Activated T-cell treated with anti-CD3 and anti-CD28 coated beads for 4 hours (primary cell): ENCODE measurements around the gene SH3TC2.

Source experiments
- DNase-seq: peaks from one replicate; pipeline ENCODE4 v3.0.0-alpha.2; 2020

Gene SH3TC2

DNA sequence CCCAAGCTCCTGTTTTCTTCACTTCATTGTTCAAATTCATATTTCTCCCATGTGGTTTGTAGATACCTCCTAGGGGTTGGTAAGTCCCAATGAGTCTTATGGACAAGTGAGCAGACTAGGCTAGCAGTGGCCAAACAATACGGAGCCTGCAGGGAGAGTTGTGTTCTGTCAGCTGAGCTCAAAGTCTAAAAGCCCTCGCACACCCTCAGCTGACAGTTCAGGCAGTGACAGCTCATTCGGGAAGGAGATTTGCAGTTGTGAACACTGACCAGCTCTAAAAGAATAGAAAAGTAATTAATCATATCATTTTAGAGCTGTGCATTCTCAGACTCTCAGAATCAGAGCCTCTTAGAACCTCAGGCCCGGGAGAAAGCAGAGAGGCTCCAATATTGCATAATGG lies 95.1 kb downstream of the SH3TC2 start:
- no peak for DNase-seq

DNA sequence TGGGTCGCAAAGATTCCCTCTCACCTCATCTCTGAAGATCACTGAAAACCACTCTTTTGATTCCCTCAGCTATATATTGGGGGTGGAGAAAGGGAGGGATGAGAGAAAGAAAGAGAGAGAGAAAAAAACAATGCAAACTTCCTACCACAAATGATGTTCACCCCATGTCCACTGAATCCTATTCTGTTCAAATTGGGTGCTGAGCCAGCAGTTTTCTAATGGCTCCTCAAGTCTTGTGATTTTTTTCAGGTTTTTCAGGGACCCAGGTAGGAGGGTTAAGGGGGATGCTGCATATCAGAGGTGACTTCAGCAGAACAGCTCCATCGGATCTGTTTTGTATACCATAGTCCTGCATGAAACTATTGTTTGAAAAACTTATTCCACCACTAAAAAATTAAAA lies 95.9 kb downstream of the SH3TC2 start:
- DNase-seq: no peak

DNA sequence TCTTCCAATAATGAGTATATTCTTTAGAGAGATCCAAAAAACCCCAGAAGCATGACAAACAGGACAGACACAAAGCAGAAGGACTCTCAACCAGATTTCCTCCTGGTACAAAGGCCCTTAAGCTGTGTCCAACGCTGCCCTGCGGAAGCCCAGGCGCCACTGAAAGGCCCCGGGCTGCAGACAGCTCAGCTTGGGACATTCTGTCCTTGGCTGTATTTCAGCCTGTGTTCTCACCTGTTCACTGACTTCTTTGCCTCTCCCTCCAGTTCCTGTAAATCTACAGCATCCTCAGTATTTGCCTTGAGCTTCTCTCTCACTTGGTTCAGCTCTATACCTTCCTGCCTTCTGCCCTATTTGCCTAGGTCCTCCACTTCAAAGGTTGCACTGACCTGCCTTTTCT lies 96.5 kb downstream of the SH3TC2 start:
- no peak for DNase-seq

DNA sequence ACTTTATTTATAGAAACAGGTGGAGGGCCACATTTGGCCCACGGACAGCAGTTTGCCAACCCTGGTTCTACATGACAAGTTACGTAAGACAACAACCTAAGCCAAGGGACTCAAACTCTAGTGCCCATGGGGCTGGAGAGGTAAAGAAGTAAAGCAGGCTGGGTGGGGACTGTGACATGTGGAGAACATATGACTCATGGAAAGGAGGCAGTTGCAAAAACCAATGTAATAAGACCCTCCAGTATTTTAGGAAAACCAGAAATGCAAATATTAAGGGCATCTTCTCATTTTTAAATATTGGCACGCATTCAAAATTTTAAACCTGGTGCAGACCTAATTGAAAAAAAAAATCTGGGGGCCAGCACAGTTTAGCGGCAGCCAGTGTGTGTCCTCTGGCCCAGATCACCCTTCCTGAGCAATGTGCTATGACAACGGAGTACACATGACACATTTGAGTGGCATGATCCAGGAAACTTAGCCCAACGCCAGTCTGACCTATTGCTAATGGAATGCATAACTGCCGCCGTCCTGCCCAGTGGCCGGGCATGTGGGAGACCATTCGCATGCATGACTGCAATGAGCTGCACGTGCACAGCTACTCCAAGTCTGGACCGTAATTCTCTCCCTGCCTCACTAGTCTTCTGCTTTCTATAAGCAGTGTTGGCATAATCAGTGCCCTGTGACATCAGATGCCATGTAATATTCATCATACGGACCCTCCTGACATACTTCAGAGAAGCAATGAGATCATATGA lies 97.2 kb downstream of the SH3TC2 start:
- DNase-seq: no peak

DNA sequence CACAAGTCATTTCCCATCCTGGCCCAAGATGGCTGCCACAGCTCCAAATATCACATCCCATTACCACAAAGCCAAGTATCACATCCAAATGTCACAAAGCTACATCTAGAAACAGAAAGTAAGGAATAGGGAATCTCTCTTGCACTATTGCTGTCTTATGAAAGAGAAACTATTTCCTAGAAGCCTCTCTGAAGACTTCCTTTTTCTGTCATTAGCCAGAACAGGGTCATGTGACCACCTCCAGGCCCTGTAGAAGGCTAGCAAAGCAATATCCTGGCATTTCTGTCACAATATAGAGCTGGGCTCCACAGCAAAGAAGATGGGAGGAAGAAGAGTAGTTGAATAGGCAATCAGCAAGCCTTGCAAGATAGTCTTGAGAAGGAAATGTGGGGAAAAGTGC lies 99.2 kb downstream of the SH3TC2 start:
- no peak for DNase-seq

DNA sequence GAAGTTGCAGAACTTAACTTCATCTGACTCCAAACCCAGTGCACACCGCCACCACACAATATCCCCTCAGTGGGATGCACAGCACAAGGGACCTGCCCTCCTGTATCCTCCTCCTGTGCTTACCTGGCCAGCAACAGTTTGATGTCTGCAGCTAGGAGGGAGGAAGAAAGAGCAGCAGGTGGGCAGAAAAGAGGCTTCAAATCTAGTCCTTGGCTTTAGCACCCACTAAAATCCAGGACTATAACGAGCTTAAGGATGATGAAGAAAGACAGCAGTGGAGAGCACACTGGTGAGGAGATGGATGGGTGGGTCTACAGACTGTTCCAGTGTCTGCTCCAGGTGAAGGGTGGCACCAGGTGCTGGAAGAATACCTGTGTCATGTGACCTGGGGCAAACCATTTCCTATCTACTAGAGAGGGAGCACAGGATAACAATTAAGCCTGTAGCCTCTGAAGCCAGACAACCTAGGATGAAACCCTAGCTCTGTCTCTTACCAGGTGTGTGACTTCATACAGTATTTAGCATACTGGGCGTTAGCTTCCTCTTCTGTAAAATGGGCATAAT lies 100.0 kb downstream of the SH3TC2 start:
- DNase-seq: no peak

DNA sequence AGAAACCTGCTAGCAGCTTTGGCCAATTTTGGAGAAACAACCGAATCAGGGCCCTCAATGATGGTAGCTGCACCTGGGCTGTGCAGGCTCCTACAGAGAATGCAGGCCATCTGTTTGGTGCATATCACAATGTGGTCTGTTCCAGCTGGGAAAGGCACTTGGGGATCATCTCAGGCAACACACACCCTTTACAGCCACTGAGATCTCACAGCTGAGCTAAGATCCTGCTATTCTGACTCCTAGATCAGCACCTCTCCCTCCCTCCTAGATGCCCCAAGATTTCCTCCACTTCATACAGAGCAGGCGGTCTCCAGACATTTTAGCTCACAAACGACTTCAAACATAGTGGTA lies 100.7 kb downstream of the SH3TC2 start:
- DNase-seq: no peak

DNA sequence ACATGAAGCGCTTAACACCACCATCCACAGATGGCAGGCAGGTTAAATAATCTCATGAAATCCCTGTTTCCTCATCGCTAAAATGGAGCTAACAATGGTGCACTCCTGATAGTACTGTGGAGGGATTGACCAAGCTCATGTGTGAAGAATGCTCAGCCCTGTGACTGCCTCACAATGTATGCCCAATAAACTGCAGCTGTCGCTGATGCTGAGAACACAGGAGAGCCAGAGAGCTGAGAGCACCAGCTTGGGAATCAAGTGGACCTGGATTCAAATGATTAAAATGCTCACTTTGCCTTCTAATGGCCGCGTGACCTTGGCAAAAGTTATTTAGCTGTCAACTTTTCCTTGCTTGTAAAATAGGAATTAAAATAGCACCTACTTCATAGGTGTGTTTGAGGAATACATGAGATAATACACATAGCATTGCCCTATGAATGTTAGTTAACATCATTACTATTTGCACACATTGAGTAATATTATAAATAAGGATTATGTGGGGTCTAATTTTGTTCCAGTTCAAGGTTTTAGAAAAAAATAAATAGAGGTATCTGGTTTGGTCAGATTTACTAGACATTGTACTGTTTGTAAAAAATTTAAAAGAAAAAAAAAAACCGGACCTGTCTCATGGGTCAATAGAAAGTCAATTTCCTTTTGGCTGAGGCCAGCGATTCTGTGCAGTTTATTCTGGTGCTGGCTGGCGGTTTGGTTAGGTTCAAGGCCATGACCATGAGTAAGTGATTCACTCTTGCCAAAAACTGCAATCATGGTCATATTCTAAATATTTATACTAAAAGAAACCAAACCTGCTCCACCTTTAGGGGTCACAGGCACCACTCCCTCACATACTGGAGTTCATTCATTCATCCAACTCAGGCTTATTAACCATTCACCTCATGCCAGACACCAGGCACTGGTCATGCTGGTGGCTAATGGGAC lies 101.3 kb downstream of the SH3TC2 start:
- no peak for DNase-seq

DNA sequence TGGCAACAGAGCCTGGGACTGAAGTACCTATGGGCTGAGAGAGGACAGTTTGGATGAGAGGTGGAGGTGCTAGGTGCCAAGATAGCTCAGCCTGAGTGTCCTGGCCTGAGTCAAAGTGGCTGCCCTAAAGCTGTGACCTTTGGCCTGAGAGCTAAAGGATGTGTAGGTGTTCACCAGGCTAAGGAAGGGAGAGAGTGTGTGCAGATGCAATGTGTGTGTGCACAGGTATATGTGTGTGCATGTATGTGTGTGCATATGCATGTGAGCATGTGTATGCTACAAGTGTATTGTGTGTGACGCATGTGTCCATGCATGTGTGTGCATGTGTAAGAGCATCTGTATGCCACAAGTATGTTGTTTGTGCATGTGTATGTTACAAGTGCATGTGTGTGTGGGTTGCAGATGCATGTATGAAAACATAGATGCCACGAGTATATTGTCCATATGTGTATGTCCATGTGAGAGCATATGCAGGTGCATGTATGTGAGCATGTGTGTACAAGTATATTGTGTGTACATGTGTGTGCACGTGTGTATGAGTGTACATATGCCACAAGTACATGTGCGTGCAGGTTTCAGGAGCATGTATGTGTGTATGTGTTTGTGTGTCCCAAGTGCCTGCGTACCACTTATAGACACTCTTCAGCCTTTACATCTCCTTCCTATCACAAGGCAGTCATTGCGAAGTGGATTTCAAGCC lies 102.6 kb downstream of the SH3TC2 start:
- no peak for DNase-seq

DNA sequence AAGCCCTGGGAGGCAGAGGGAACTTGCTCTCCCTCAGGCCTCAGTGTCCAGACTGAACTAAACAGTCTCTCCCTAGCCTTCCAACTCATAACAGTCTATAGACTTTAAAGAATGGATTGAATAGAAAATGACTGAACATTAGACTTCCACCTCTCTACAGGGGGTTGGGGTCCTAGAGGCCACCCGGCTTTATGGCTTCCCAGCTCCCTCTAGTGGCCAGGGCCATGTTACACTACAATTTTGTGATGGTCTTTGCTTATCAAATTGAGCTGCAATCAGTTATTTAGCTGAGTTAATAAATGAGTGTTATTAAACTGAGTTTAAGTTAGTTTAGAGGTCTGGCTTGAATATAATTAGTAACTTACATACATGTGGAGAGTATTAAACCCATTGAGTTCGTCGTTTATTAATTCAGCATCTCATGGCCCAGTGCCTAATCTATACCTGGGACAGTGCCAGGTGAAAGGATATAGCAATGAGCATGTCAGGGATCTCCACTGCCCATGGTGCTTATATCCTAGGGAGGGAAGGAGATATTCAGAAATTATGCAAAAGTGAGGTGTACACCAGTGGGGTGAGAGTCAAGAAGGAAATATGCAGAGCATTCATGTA lies 105.2 kb downstream of the SH3TC2 start:
- no peak for DNase-seq

DNA sequence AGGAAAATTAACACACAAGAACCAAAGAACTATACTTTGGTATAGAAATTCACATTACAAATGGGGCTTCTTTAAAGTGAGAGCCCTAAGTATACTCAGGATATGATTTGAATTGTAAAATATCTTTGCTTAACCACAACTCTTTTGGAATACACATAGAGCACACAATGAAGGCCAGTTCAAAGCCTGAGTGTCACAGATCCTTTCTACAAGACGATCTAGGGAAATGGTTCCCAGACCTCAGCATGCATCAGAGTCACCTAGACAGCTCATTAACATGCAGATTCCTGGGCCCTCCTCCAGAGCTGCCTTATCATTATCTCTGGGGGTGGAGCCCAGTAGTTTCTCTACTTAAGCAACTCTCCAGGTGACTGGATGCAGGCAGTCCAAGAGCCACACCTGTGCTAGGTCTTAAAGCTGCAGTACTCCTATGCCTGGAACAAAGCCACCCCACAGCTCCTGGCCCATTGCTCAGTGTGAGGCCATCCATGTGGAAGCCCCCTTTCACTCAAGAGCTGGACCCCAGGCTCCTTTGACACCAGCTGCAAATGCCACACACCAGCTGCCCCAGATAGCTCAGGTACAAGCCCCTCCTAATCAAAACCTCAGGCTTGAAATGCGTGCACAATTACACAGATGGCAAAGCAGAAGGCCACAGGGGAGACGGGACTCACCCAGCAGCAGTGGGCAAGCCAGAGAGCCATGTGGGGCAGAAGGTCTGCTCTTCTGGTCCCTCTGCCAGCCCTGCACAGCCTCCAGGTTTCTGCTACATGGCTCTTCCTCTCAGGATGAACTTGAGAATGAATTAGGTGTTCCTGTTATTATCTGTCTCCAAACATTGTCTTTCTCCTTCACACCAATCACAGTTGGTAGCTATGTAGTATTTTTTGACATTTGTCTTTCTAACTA lies 106.1 kb downstream of the SH3TC2 start:
- DNase-seq: no peak
